Neuronal stem cell (in vitro differentiated cells): ENCODE results near the gene FXYD3.

Experiments
- DNase-seq: peaks from one replicate; pipeline ENCODE4 v3.0.0-alpha.2; 2013; ENCODE audit warnings: low spot score
- H2AFZ ChIP-seq: one replicate; pipeline ENCODE4 v1.6.1; 2013; ENCODE audit warnings: mild to moderate bottlenecking, low read length, inconsistent platforms
- H2AK5ac ChIP-seq: 2 replicates; pipeline ENCODE4 v1.6.1; 2013; ENCODE audit warnings: low read depth, mild to moderate bottlenecking, inconsistent platforms, low read length, moderate library complexity, mixed read lengths
- H2BK120ac ChIP-seq: 2 replicates; pipeline ENCODE4 v1.6.1; 2013; ENCODE audit warnings: low read depth, mild to moderate bottlenecking, inconsistent platforms, low read length, moderate library complexity, mixed read lengths
- H2BK12ac ChIP-seq: one replicate; pipeline ENCODE4 v1.6.1; 2013; ENCODE audit warnings: low read length, inconsistent platforms
- H2BK15ac ChIP-seq: 2 replicates; pipeline ENCODE4 v1.6.1; 2013; ENCODE audit warnings: mild to moderate bottlenecking, low read length, inconsistent platforms, mixed read lengths
- H2BK5ac ChIP-seq: one replicate; pipeline ENCODE4 v1.6.1; 2013; ENCODE audit warnings: inconsistent platforms, mild to moderate bottlenecking, low read length, moderate library complexity
- H3K14ac ChIP-seq: one replicate; pipeline ENCODE4 v1.6.1; 2013; ENCODE audit warnings: low read length, inconsistent platforms
- H3K18ac ChIP-seq: 2 replicates; pipeline ENCODE4 v1.6.1; 2013; ENCODE audit warnings: low read length, inconsistent platforms
- H3K23ac ChIP-seq: 2 replicates; pipeline ENCODE4 v1.6.1; 2013; ENCODE audit warnings: low read depth, mild to moderate bottlenecking, mixed read lengths, low read length, inconsistent platforms; ENCODE audit not compliant: poor library complexity
- H3K27ac ChIP-seq: replicated peaks from 3 replicates; pipeline ENCODE4 v1.5.1; 2013; ENCODE audit warnings: low read length, inconsistent platforms
- H3K27me3 ChIP-seq, 3 experiments: 2 replicates each; pipeline ENCODE4 v1.6.1; 2013; ENCODE audit warnings: low read length in 3 of 3, mild to moderate bottlenecking in 2 of 3, inconsistent platforms in 1 of 3, low read depth in 1 of 3, mixed read lengths in 1 of 3, moderate library complexity in 1 of 3; ENCODE audit not compliant: control insufficient read depth in 3 of 3, insufficient read depth in 3 of 3
- H3K36me3 ChIP-seq, 2 donors: replicated peaks in 1 of 2; 2 replicates each; pipeline ENCODE4 v1.6.1; 2013; ENCODE audit warnings: low read length in 2 of 2; ENCODE audit not compliant: control insufficient read depth in 2 of 2, insufficient read depth in 2 of 2
- H3K4ac ChIP-seq: 2 replicates; pipeline ENCODE4 v1.6.1; 2013; ENCODE audit warnings: inconsistent platforms, mild to moderate bottlenecking, low read length, moderate library complexity
- H3K4me1 ChIP-seq, 2 donors: 1 replicate in 1 of 2; 2 replicates in 1 of 2; pipeline ENCODE4 v1.6.1; 2013; ENCODE audit warnings: low read length in 2 of 2, low read depth in 1 of 2; ENCODE audit not compliant: control insufficient read depth in 2 of 2, insufficient read depth in 1 of 2
- H3K4me2 ChIP-seq: one replicate; pipeline ENCODE4 v1.6.1; 2013; ENCODE audit warnings: mild to moderate bottlenecking, low read length, inconsistent platforms; ENCODE audit not compliant: insufficient read depth, poor library complexity, severe bottlenecking
- H3K4me3 ChIP-seq, 2 donors: 2 replicates each; pipeline ENCODE4 v1.5.1; 2013; ENCODE audit warnings: low read length in 2 of 2, mild to moderate bottlenecking in 2 of 2, inconsistent platforms in 1 of 2, moderate library complexity in 1 of 2
- H3K79me1 ChIP-seq: one replicate; pipeline ENCODE4 v1.6.1; 2013; ENCODE audit warnings: low read depth, mild to moderate bottlenecking, inconsistent platforms, low read length, moderate library complexity
- H3K9ac ChIP-seq: one replicate; pipeline ENCODE4 v1.6.1; 2013; ENCODE audit warnings: mild to moderate bottlenecking, low read depth, low read length, inconsistent platforms; ENCODE audit not compliant: poor library complexity
- H3K9me3 ChIP-seq, 2 donors: replicated peaks in 1 of 2; 2 replicates each; pipeline versions ENCODE3 to v1.6.1; 2013; ENCODE audit warnings: low read length in 2 of 2, mild to moderate bottlenecking in 2 of 2, inconsistent platforms in 1 of 2, low read depth in 1 of 2, mixed read lengths in 1 of 2, moderate library complexity in 1 of 2; ENCODE audit not compliant: control insufficient read depth in 2 of 2, insufficient read depth in 1 of 2
- H4K8ac ChIP-seq: one replicate; pipeline ENCODE4 v1.6.1; 2013; ENCODE audit warnings: low read depth, mild to moderate bottlenecking, inconsistent platforms, low read length, moderate library complexity
- H4K91ac ChIP-seq: one replicate; pipeline ENCODE4 v1.6.1; 2013; ENCODE audit warnings: low read length, low read depth, mild to moderate bottlenecking, inconsistent platforms; ENCODE audit not compliant: poor library complexity
- WGBS, 2 donors: extraction: QIAGEN DNeasy Blood & Tissue Kit; methylation state at CpG; one replicate each; pipeline ENCODE4 v1.1.7; 2013; ENCODE audit warnings: missing lambda C conversion rate in 2 of 2, mixed read lengths in 1 of 2; ENCODE audit not compliant: insufficient read length in 2 of 2, insufficient replicate concordance in 1 of 2; ENCODE audit errors: extremely low coverage in 2 of 2; 5-methylcytosine and 5-hydroxymethylcytosine counted together

The FXYD3 gene

DNA sequence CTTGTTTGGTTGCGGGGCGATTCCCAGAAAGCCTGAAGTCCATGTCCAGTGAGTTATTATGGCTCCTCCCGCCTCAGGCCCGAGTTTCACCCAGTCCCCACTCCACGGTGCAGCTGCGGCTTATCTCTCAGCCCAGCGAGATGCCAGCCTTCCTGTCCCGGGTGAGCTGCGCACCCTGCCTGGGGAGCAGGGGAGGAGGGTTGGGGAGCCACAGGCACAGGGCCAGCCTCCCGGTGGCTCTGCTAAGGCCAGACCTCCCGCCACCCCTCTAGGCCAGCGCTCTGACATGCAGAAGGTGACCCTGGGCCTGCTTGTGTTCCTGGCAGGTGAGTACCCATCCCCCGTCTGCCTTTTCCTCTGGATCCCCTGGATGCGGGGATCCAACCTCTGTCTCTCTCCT is 3.5 kb downstream of the FXYD3 start:
- Histone ChIP-seq H3K27ac (no peak overlapping the region), H3K36me3 (no peaks in the 10 kb centered on the region), H3K18ac (no peak overlapping the region), H4K8ac (no peak overlapping the region), H2BK12ac (no peak overlapping the region), H2AFZ (no peak overlapping the region), H3K14ac (no peak overlapping the region), H2AK5ac (peak overlapping the region; percentile 47), H3K27me3 (peaks cover 0 to 39% (median 0%) of the 10 kb centered on the region in 3 experiments), H3K23ac (no peak overlapping the region), H2BK120ac (no peak overlapping the region), H3K79me1 (no peaks in the 10 kb centered on the region), H2BK5ac (no peak overlapping the region), H3K4me1 (peaks cover 5 to 22% of the 10 kb centered on the region in 2 donors), H4K91ac (no peak overlapping the region), H3K9me3 (no peaks in the 10 kb centered on the region), H3K9ac (peak overlapping the region; percentile 53), H3K4me2 (no peak overlapping the region), H3K4me3 (no peak overlapping the region), H3K4ac (no peak overlapping the region), H2BK15ac (no peak overlapping the region)
- no CpG with 5 or more reads among the region's 14 CpGs for WGBS, 2 donors
- no peak for DNase-seq

DNA sequence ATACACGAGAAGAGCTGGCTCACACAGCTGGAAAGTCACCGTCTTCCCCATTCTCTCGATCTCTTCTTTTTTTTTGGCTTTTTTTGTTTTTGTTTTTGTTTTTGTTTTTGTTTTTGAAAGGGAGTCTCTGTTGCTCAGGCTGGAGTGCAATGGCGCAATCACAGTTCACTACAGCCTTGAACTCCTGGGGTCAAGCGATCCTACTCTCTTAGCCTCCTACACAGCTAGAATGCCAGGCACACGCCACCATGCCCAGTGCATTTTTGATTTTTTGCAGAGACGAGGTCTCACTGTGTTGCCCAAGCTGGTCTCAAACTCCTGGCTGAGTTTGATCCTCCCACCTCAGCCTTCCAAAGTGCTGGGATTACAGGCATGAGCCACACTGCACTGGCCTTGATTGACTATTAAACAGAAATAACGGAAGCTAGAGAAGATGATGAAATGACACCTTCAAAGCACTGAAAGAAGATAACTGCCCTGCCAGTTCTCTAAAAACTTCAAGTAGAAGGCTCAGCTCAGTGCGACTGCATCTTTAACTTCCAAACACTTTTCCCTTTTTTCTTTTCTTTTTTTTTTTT is 4.0 kb downstream of the FXYD3 start:
- no peak overlapping the region for H3K27ac ChIP-seq
- H2BK120ac ChIP-seq: no peak overlapping the region
- no peak overlapping the region for H2BK5ac ChIP-seq
- H3K79me1 ChIP-seq: no peaks in the 10 kb centered on the region
- peaks cover 0 to 39% (median 0%) of the 10 kb centered on the region in 3 experiments for H3K27me3 ChIP-seq
- no peak overlapping the region for H2BK15ac ChIP-seq
- H3K4me2 ChIP-seq: no peak overlapping the region
- no peak overlapping the region for H3K14ac ChIP-seq
- H2AFZ ChIP-seq: no peak overlapping the region
- no peak overlapping the region for H2AK5ac ChIP-seq
- no peaks in the 10 kb centered on the region for H3K9me3 ChIP-seq
- no peak for DNase-seq
- H3K36me3 ChIP-seq: no peaks in the 10 kb centered on the region
- H3K23ac ChIP-seq: no peak overlapping the region
- H3K9ac ChIP-seq: no peak overlapping the region
- H3K4me1 ChIP-seq: peaks cover 5 to 23% of the 10 kb centered on the region in 2 donors
- no peak overlapping the region for H4K8ac ChIP-seq
- WGBS, 2 donors: no CpG with 5 or more reads among the region's 9 CpGs
- H2BK12ac ChIP-seq: no peak overlapping the region
- no peak overlapping the region for H3K4me3 ChIP-seq
- no peak overlapping the region for H3K4ac ChIP-seq
- H3K18ac ChIP-seq: no peak overlapping the region
- no peak overlapping the region for H4K91ac ChIP-seq

DNA sequence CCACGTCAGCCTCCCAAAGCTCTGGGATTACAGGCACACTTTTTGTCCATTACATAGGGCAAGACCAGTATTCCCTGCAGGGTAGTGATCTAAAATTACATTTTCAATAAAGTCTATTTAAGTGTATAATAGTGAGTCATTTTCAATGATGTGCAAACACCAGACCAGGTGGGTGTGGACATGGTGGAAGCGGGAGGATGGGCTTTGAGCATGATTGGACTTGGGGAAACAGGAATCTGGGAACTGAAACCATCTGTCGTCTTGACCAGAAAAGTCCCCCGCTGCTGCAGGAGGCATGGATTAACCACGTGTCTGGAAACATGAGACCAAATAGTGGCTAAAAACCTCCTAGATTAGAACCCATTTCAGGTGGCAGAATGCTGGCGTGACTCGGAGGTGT is 4.9 kb downstream of the FXYD3 start:
- no peaks in the 10 kb centered on the region for H3K79me1 ChIP-seq
- H3K9me3 ChIP-seq: no peaks in the 10 kb centered on the region
- no peak overlapping the region for H2BK5ac ChIP-seq
- H3K23ac ChIP-seq: no peak overlapping the region
- no peak overlapping the region for H2AK5ac ChIP-seq
- no peaks in the 10 kb centered on the region for H3K36me3 ChIP-seq
- H3K4ac ChIP-seq: no peak overlapping the region
- H3K14ac ChIP-seq: no peak overlapping the region
- no peak overlapping the region for H3K18ac ChIP-seq
- H2BK120ac ChIP-seq: no peak overlapping the region
- peaks cover 5 to 16% of the 10 kb centered on the region in 2 donors for H3K4me1 ChIP-seq
- no peak overlapping the region for H4K91ac ChIP-seq
- no peak overlapping the region for H3K4me2 ChIP-seq
- H3K9ac ChIP-seq: no peak overlapping the region
- no peak overlapping the region for H4K8ac ChIP-seq
- H3K4me3 ChIP-seq: no peak overlapping the region
- H3K27ac ChIP-seq: no peak overlapping the region
- H2AFZ ChIP-seq: no peak overlapping the region
- H3K27me3 ChIP-seq: peaks cover 0 to 39% (median 0%) of the 10 kb centered on the region in 3 experiments
- H2BK15ac ChIP-seq: peak overlapping the region; percentile 35
- no CpG with 5 or more reads among the region's 7 CpGs for WGBS, 2 donors
- DNase-seq: no peak
- H2BK12ac ChIP-seq: no peak overlapping the region

DNA sequence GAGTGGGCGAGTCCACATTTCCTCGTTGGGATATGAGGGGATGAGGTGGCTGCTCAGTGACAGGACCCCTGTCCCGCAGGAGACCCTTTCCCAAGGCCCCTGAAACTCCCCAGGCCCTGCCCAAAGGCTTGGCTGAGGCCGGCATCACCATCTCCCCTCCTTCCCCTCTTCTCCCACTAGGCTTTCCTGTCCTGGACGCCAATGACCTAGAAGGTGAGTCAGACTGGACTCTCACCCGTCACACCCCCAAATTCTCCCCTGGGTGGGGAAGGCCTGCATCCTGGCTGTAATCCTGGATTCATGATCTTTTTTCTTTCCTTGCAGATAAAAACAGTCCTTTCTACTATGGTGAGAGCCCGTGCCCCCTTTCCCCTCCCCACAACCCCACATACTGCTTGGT is 5.3 kb downstream of the FXYD3 start:
- Histone ChIP-seq H3K9me3 (no peaks in the 10 kb centered on the region), H2BK15ac (peak overlapping the region; percentile 35), H3K18ac (no peak overlapping the region), H3K4ac (no peak overlapping the region), H3K4me2 (no peak overlapping the region), H4K91ac (no peak overlapping the region), H3K79me1 (no peaks in the 10 kb centered on the region), H3K23ac (no peak overlapping the region), H3K27ac (no peak overlapping the region), H3K14ac (no peak overlapping the region), H2BK5ac (no peak overlapping the region), H3K9ac (no peak overlapping the region), H2AFZ (no peak overlapping the region), H3K4me1 (peaks cover 5 to 15% of the 10 kb centered on the region in 2 donors), H2AK5ac (no peak overlapping the region), H3K27me3 (peaks cover 0 to 39% (median 0%) of the 10 kb centered on the region in 3 experiments), H2BK12ac (no peak overlapping the region), H4K8ac (no peak overlapping the region), H2BK120ac (no peak overlapping the region), H3K36me3 (no peaks in the 10 kb centered on the region), H3K4me3 (no peak overlapping the region)
- WGBS, 2 donors: no CpG with 5 or more reads among the region's 7 CpGs
- DNase-seq: no peak
